HG03432 (cell line): Measurements from ENCODE around the gene CC2D1B.

ENCODE experiments used
- ATAC-seq: cut with Tn5 transposase; IDR thresholded peaks from one replicate; pipeline ENCODE4 v1.9.1; 2021; ENCODE audit warnings: mild to moderate bottlenecking, moderate library complexity; ENCODE audit not compliant: unreplicated experiment

The CC2D1B gene

GRCh38 chr1:52359676-52360594, 6.1 kb downstream of the CC2D1B start:
- ATAC-seq, result no peak

GRCh38 chr1:52358851-52359497, 7.0 kb downstream of the CC2D1B start:
- ATAC-seq, result no peak

- ATAC-seq, result no peak
Observed at GRCh38 chr1:52357397-52357796, 8.6 kb downstream of the CC2D1B start.

- ATAC-seq, result no peak
Observed at GRCh38 chr1:52356818-52357355, 9.1 kb downstream of the CC2D1B start.

GRCh38 chr1:52355847-52356505, 10.0 kb downstream of the CC2D1B start:
- no peak for ATAC-seq

GRCh38 chr1:52355436-52355835, 10.6 kb downstream of the CC2D1B start:
- no peak for ATAC-seq

- ATAC-seq, result no peak
Observed at GRCh38 chr1:52352690-52353089, 13.3 kb downstream of the CC2D1B start.

- ATAC-seq, result no peak
Observed at GRCh38 chr1:52348704-52349300, 17.2 kb downstream of the CC2D1B start.

- ATAC-seq, result no peak
Observed at GRCh38 chr1:52346653-52347052, 19.4 kb downstream of the CC2D1B start.

GRCh38 chr1:52345252-52345651, 20.8 kb downstream of the CC2D1B start:
- ATAC-seq, result no peak

- no peak for ATAC-seq
Observed at GRCh38 chr1:52343979-52344378, 22.0 kb downstream of the CC2D1B start.

- no peak for ATAC-seq
Observed at GRCh38 chr1:52341655-52342260, 24.2 kb downstream of the CC2D1B start.

- ATAC-seq, result no peak
Observed at GRCh38 chr1:52337439-52337838, 28.6 kb downstream of the CC2D1B start.

GRCh38 chr1:52334906-52335528, 31.0 kb downstream of the CC2D1B start:
- no peak for ATAC-seq

GRCh38 chr1:52332411-52332810, 33.6 kb downstream of the CC2D1B start:
- no peak for ATAC-seq

- ATAC-seq, result no peak
Observed at GRCh38 chr1:52328615-52329014, 37.4 kb downstream of the CC2D1B start.

- no peak for ATAC-seq
Observed at GRCh38 chr1:52325786-52326185, 40.2 kb downstream of the CC2D1B start.

GRCh38 chr1:52323731-52324130, 42.3 kb downstream of the CC2D1B start:
- no peak for ATAC-seq

- ATAC-seq, result no peak
Observed at GRCh38 chr1:52321061-52321460, 44.9 kb downstream of the CC2D1B start.
